ENCODE data around the gene GATM. TPM values are rescaled to one million over a fixed set of nuclear protein-coding genes. Genes with fewer than 3 reads are reported as not detected.

GATM gene
- total and polyA plus RNA-seq, 10 of the 15 experiments (the other 5 are each of a cell fraction or from before 2014, with no cell fraction given) = 11.7 to 83.1 (median 38.2) TPM

GRCh38 chr15:45354711-45355110 lies 23.6 kb downstream of the GATM start (continued):
- TF ChIP-seq CHD2 (IDR thresholded peaks at IDR 0.05; ENCODE audit: borderline replicate concordance, low read depth, low read length) (no peak), IKZF2 (IDR thresholded peaks at IDR 0.05) (no peak), FOS (IDR thresholded peaks at IDR 0.05; ENCODE audit: borderline replicate concordance, extremely low read depth, insufficient read length) (no peak)

- H3K79me2 ChIP-seq (ENCODE audit: control insufficient read depth, insufficient read depth, low read length) = no peaks in the 10 kb centered on the region
- H3K27ac ChIP-seq (ENCODE audit: control insufficient read depth, insufficient read depth) = no peak overlapping the region
- TF ChIP-seq TCF12 (IDR thresholded peaks at IDR 0.05; ENCODE audit: low read depth, low read length) = no peak
- no peak for TF ChIP-seq USF1 (IDR thresholded peaks at IDR 0.05; ENCODE audit: borderline replicate concordance, extremely low read length, insufficient read depth, low read depth, low read length)
- TF ChIP-seq ESRRA (IDR thresholded peaks at IDR 0.05; ENCODE audit: low read length) = no peak
- TF ChIP-seq POLR2AphosphoS5 (IDR thresholded peaks at IDR 0.05; ENCODE audit: low read length) = no peak
- TF ChIP-seq TBL1XR1 (IDR thresholded peaks at IDR 0.05; ENCODE audit: low read depth, low read length) = no peak
- no peak for TF ChIP-seq USF2 (IDR thresholded peaks at IDR 0.05; ENCODE audit: borderline replicate concordance, low read depth, low read length)
- no peak for TF ChIP-seq JUND (IDR thresholded peaks at IDR 0.05; ENCODE audit: low read depth, low read length)
- no peak for TF ChIP-seq RELA (IDR thresholded peaks at IDR 0.05; ENCODE audit: borderline replicate concordance, partially characterized antibody)
- no peak for TF ChIP-seq CHD4 (IDR thresholded peaks at IDR 0.05)
- no peak for TF ChIP-seq NR2F1 (conservative IDR thresholded peaks at IDR 0.05)
- TF ChIP-seq MEF2B (IDR thresholded peaks at IDR 0.05; ENCODE audit: partially characterized antibody, poor library complexity, severe bottlenecking) = no peak
- no peak for TF ChIP-seq CBFB (IDR thresholded peaks at IDR 0.05; ENCODE audit: low read depth)
- no peak for TF ChIP-seq YY1 (IDR thresholded peaks at IDR 0.05; ENCODE audit: low read depth, low read length)
- TF ChIP-seq KDM1A (IDR thresholded peaks at IDR 0.05; ENCODE audit: borderline replicate concordance) = no peak
- no peak for TF ChIP-seq NKRF (conservative IDR thresholded peaks at IDR 0.05)
- TF ChIP-seq MAX (IDR thresholded peaks at IDR 0.05; ENCODE audit: low read depth, low read length) = no peak
- no peak for TF ChIP-seq IKZF1 (conservative IDR thresholded peaks at IDR 0.05)
These were observed 27.1 kb downstream of the GATM start for GRCh38 chr15:45351227-45351626.

More at GRCh38 chr15:45351227-45351626, 27.1 kb downstream of the GATM start:
- CTCF ChIA-PET = interaction anchor here (1.3 kb wide), 1 partner anchor 10 kb away, joined by 4 read pairs; no protein-coding TSS in a partner anchor
- no peaks in the 10 kb centered on the region for H3K27me3 ChIP-seq (replicated peaks in 1 of 2; ENCODE audit: control insufficient read depth in 2 of 2, insufficient read depth in 2 of 2, low read length in 1 of 2)
- no peak overlapping the region for H3K4me2 ChIP-seq (ENCODE audit: control insufficient read depth, insufficient read depth)
- DNase-seq (ENCODE audit: low read depth, low spot score) (no peak), ATAC-seq (no peak), FAIRE-seq (no peak)
- RAD21 ChIA-PET (ENCODE audit: unreplicated experiment) = interaction anchor here (1.6 kb wide), 1 partner anchor 10 kb away, joined by 3 read pairs; no protein-coding TSS in a partner anchor
- POLR2A ChIA-PET = no interaction called here
- in situ Hi-C loops (cut with MboI) = no loop called here
- SMC1A ChIA-PET (ENCODE audit: uncharacterized antibody, unreplicated experiment) = interaction anchor here (0.7 to 1.9 kb wide), 2 partner anchors 12 to 126 kb away, joined by 3 to 5 read pairs; no protein-coding TSS in a partner anchor
- H3K9ac ChIP-seq (ENCODE audit: control insufficient read depth, insufficient read depth, low read length) = no peak overlapping the region
- no peak overlapping the region for H2AFZ ChIP-seq (ENCODE audit: control insufficient read depth, low read depth, low read length)
- BruUV-seq (replicated peaks) = no TSS peak
- no peaks in the 10 kb centered on the region for H3K4me1 ChIP-seq (ENCODE audit: control insufficient read depth, insufficient read depth, low read length)
- intact Hi-C loops (cut with micrococcal nuclease; ENCODE audit: unreplicated experiment) = no loop called here
- H3K9me3 ChIP-seq (replicated peaks; ENCODE audit: control insufficient read depth, insufficient read depth, low read length) = no peaks in the 10 kb centered on the region
- no peak overlapping the region for H3K4me3 ChIP-seq
- no peaks in the 10 kb centered on the region for H4K20me1 ChIP-seq (ENCODE audit: control insufficient read depth, insufficient read depth)
- no peaks in the 10 kb centered on the region for H3K36me3 ChIP-seq (ENCODE audit: control insufficient read depth in 2 of 2, insufficient read depth in 2 of 2, low read length in 1 of 2)
- WGBS (ENCODE audit: insufficient coverage, insufficient replicate concordance, low lambda C conversion rate, missing lambda C conversion rate) = 88% methylated on average over 2 of the region's 2 CpGs

All from GM12878 (cell line).